ENCODE data around the gene EXOC7.

- TF ChIP-seq CTCF (IDR thresholded peaks at IDR 0.05; ENCODE audit: borderline replicate concordance, extremely low read depth, low read length, poor library complexity, severe bottlenecking) = peak; percentile 37
- no peak for TF ChIP-seq EZH2 (IDR thresholded peaks at IDR 0.05; ENCODE audit: borderline replicate concordance, low read depth, low read length, severe bottlenecking)
Observed at GRCh38 chr17:76088041-76088867, 15.3 kb downstream of the EXOC7 start.
